ENCODE data around the gene ALOX5.
"Not testable (repeated sequence)": the region's sequence is repeated elsewhere in the genome, so short reads cannot be mapped to it uniquely, and the experiment has no call there.

ALOX5 gene

DNA sequence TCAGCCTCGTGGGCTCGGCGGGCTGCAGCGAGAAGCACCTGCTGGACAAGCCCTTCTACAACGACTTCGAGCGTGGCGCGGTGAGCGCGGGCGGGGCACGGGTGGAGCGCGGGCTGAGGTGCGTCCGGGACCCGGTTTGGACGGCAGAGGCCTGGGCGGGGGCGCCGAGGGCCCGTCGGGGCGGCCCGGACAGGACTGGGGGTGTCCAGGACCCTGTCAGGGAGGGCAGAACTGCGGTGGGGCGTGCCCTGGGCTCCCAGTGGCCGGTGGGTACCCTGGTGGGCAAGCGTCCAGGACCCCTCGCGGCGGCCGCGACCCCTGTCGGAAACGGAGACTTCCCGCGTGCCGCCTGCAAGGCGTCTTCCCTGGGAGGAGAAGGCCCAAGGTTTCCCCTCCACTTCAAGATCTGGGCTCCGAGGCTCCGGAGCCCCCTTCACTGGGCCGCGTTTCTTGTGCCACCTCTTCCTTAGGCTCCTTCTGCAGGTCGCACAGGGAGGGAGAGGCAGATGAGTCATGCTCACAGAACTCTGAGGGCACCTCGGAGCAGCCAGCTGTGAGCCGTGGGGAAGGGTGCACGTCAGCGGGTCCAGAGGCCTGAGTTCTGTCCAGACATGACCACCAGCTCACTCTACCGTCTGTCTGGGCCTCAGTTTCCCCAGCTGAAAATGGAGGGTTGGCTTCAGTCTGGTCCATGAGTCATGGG is 485 bp downstream of the ALOX5 start:
- DNase-seq, result no peak

DNA sequence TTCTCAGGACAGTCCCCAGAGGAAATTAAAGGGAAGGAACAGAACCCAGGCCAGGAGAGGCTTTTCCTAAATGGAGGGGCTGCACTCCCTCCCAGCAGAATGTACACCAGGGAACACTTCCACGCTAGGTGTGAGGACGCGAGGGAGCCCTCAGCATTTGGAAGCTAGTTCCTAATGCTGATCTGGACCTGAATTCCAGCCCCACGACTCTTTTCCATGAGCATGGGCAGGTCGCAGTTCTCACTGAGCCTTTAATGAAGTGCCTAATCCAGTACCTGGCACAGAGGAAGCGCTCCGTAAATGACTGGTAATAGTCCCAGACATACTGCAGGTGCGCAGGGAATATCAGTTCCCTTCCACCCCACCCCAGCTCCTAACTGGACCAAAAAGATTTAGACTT is 1.1 kb downstream of the ALOX5 start:
- DNase-seq, result no peak

DNA sequence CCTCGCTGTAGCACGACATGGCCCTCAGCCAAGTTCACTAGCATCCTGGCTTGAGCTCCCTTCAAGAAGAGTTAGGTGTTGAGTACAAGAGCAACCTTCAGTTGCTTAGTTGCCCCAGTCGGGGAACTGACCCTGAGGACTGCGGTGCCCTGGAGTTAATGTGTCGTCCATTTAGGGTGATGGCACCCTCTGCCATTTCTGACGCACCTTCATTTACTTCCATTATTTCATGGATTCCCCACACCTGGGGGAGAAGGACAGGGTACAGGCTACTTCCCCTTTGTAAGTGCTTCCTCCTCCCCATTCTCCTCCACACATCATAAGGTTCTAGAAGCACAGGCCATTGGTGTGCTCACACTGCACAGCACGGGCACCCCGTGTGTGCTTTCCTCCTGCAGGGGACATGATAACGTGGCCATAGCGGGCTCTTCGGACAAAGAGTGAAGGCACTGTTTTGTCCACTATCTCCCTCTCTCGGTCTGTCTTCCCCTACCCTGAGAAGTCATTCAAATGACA is 1.8 kb downstream of the ALOX5 start:
- no peak for DNase-seq

DNA sequence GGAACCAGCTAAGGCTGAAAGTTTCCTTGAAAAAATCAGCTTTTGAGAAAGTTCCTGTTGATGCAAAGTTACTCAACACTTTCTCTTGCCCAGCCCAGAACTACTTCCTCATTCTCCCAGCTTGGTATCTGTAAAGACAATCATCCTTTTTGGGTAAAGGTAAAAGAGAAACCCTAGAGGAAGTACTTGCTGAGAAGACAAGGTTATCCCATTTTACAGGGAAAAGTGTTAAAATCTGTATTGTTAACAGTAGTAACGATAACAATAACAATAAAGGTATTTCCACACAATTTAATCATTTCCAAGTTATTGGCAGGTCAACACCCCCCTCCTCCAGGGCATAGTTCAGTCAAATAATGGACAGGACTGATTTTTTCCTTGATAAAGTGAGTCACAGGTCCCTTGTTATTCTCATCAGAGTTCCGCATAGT is 2.4 kb downstream of the ALOX5 start:
- no peak for DNase-seq

DNA sequence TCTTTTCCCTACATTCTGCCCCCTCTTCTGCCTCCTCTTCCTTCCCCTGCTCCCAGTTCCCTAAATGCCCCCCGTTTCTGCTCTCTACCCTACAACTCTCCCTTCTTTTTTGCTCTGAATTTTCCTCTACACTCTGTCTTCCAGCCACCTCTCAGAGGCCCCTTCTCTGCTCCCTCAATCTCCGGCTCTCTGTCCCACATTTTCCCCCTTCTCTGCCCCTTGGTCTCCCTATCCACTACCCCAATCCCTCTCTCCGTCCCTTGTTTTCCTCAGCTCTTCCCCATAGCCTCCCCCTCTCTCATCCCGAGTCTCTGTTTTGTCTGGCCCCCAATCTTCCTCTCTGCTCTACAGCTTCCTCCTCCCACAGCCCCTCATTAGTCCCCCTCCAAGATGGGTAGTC is 3.3 kb downstream of the ALOX5 start:
- DNase-seq, result no peak

DNA sequence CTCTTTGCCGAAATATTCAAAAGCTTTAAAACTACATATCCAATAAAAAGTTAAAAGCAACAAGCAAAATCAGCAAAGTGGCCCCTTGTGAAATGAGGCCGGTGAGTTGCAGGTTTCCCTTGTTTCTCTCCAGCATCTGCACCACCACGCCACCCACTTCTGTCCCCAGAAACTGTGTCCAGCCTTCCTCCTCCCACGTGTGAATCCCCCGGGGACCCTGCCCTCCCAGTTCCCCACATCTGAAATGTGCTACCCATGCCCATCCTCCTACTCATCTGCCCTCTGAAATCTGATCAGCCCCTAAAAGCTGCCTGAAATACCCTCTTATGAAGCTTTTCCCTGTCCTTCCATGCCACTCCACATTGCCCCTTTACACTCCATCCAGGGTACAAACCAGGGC is 3.8 kb downstream of the ALOX5 start:
- no peak for DNase-seq

DNA sequence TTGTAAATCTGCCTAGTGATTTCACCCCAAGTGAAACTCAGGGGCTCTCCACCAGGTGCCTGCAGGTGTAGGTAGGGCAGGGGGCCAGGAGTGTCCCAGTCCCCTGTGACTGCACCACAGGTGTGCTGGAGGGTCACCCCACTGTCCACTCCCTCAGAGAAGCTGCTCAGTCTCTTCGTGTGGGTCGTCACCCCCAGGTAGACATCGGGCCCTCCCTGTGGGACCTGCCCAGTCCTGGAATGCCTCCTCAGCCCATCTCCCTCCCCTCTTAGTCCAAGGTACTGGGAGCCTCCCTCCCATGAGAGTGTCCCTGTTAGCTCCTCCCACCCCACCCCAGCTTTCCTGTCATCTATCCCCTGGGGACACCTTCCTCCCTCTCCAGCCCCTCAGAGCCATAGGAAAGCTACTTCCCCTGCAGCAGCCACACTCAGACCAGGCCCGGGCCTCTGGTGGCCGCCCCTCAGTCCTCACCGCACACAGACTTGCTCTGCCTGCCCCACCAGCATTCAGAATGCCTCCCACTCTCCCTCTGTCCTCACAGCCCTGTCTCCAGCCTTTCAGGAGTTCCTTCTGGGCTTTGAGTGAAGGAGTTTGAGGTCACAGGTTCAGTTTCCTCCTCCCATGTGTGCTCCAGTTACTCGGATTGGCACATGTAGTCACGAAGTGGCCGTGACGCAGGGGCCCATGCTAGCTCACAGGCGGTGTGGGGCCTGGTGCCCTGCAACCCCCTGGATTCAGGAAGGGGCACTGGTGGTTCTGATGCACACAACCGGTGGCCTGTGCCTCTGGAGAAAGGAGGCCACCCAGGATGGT is 5.1 kb downstream of the ALOX5 start:
- no peak for DNase-seq

DNA sequence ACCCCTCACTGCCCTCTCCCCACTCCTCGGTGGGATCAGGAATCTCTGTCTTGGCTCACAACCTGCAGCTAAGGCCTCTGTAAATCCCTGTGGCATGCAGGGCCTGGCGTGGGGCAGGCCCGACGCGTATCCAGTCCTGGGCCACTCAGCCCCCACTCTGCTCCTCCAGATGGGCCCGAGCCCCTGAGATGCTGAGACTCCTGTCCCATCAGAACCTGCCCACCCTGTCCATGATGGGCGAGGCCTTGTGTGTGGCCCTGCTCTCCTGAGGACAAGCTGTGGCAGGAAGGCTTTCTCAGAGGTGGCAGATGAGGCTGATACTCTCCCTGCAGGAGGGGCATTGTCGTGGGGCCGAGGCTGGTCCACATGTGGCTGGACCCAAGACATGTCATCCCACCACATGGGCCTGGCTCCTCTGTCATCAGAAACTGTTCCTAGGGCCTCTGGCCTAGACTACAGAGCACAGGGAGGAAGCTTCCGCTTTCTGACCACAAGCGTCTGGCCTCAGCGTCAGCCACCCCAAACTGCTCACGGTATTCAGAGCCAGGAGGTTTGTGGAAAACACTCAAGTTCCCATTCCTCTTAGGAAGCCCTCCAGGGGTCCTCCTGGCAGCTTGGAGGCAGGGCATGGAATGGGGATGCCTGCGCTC is 6.0 kb downstream of the ALOX5 start:
- DNase-seq, result no peak

DNA sequence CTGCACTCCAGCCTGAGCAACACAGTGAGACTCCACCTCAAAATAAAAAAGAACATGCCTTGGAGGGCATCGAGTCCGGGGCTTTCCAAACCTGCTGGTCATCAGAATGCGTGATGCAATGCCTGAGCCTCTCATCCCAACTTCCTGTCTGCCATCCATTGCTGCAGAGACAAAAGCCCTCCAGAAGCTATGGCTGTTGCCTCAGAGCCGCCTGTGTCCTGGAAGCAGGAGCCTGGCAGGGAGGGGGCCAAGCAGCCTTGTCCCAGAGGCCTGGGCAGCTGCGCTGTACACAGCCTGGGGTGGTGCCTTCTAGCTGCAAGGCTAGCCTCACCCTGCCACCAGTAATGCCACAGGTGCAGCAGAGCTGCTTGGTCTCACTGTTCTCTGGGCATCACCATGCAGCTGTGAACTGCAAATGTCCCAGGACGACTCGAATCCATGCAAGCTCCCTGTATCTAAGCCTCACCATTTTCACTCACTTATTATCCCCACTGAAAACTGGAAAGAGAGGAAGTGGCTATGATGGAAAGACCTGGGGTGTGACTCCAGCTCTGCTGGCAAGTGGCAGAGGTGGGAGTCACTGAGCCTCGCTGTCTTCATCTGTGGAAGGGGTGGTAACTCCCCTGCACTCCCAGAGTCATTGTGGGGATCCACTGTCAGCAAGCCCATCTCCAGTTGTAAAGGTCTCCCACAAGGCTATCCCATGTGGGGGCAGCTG is 7.0 kb downstream of the ALOX5 start:
- no peak for DNase-seq

DNA sequence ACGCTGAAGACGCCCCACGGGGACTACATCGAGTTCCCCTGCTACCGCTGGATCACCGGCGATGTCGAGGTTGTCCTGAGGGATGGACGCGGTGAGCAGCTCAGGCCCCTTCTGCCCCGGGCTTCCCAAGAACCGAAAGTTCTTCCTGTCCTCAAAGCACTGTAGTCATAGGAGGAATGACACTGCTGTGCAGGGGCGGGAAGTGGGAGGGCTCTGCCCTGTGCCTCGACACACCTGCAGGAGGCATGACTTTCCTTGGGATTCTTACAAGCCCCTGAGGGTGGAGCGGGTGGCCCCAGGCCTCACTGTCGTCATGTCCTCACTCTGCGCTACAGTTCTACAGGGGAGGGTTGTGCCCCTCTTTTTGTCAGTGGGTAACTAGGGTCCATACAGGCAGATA is 8.6 kb downstream of the ALOX5 start:
- DNase-seq, result no peak

DNA sequence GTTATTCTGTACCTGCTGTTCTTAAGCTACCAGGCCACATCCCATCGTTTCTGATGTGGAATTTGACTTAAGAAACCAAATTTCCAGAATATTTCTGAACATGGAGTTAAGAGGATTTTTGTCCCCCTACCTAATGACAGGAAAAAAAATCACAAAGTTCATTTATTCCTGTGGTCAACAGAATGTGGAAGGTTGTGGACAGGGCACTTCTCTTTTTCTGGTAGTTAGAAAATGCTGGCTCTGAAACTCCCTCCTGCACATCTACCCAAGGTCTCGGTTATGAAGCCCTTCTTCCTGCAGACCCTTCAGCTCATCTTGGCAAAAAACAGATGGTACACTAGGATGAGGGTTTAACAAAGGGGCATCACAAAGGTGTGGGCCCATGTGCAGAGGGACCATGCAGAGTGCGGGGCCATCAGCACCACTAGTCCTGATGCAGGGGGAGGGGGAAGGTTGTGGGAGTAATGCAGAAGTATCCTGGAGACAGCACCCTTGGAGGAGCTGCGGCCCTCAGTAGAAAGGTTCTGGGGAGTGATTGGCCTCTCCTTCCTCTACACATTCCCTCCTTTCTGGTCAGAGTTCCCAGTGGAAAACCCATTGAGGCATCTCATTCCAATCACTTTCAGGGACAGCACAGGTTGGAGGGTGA is 9.8 kb downstream of the ALOX5 start:
- DNase-seq, result no peak

DNA sequence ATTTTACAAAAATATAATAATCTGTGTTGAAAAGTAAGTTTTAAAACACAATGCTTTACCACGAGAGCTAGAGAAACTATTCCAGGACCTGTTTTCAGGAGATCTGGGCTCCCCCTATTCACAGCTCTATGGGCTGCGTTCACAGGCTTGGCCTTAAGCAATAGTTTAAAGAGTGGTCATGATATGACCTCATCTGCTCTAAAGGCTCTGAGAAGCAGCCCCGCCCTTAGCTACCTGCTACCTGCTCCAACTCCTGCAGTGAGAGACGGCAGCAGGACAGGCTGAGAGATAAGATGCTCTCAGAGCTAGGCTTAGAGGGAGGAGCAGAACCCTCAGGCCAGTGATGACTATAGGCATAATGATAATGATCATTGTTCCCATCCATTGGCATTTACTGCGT is 12.6 kb downstream of the ALOX5 start:
- no peak for DNase-seq

DNA sequence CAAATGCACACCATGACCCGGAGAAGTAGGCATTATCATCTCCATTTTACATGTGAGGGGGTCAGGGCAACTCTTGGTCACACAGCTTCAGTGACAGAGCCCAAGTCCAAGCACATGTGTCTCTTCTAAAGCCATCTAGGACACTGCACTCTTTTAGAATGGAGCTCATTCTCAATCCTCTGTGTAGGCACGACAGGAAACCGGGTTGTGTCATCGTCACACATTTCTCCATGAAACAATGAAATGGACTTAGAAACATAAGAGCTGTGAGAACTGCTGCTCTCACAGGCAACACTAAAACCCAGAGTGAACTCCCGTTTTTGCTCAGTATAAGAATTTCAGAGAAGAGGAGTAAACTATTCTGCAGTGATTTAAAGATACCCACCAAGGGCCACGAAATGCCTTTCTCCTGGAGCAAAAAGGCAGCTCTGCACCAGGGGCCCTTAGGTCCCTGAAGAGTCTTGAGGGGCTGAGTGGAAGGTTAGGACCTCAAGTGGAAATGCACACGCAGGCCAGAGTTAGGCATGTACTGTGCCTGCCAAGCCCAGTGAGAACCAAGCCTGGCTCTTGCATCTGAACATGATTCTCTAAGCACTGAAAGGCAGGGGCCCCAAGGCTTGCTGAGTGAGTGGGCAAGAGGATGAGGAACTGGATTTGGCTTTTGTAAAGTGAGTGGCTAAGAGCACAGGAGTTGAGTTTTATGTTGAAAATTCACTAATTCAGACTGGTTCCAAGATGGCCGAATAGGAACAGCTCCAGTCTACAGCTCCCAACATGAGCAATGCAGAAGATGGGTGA is 13.3 kb downstream of the ALOX5 start:
- no peak for DNase-seq

DNA sequence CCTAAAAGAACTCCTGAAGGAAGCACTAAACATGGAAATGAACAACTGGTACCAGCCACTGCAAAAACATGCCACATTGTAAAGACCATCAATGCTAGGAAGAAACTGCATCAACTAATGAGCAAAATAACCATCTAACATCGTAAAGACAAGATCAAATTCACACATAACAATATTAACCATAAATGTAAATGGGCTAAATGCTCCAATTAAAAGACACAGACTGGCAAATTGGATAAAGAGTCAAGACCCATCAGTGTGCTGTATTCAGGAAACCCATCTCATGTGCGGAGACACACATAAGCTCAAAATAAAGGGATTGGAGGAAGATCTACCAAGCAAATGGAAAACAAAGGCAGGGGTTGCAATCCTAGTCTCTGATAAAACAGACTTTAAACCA is 15.7 kb downstream of the ALOX5 start:
- DNase-seq, result not testable (repeated sequence)

DNA sequence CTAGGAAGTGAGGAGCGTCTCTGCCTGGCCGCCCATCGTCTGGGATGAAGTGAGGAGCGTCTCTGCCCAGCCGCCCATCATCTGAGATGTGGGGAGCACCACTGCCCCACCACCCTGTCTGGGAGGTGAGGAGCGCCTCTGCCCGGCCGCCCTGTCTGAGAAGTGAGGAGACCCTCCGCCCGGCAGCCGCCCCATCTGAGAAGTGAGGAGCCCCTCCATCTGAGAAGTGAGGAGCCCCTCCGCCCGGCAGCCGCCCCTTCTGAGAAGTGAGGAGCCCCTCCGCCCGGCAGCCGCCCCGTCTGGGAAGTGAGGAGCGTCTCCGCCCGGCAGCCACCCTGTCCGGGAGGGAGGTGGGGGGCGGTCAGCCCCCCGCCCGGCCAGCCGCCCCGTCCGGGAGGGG is 17.6 kb downstream of the ALOX5 start:
- not testable (repeated sequence) for DNase-seq

DNA sequence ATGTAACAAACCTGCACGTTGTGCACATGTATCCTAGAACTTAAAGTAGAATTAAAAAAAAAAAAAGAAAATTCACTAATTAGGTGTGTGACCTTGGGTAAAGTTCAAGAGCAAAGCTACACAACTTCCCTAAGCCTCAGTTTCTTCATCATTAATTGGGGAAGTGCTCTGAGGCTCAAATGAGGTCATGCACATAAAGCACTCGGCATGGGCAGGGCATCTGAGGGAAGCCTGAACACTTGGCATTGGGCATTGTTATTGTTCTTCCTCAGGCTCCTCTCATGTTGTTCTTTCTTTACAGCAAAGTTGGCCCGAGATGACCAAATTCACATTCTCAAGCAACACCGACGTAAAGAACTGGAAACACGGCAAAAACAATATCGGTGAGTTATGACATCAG is 21.5 kb downstream of the ALOX5 start:
- no peak for DNase-seq

DNA sequence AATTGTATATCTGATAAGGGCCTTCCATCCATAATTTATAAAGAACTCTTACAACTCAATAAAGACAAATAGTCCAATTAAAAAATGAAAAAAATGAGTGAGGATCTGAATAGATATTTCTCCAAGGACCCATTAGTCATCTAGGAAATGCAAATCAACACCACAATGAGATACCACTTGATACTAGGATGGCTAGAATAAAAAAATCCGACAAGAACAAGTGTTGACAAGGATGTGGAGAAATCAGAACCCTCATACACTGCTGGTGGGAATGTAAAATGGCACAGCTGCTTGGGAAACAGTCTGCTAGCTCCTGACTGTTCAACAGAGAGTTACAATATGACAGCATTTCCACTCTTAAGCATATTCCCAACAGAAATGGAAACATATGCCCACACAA is 24.6 kb downstream of the ALOX5 start:
- DNase-seq, result no peak

DNA sequence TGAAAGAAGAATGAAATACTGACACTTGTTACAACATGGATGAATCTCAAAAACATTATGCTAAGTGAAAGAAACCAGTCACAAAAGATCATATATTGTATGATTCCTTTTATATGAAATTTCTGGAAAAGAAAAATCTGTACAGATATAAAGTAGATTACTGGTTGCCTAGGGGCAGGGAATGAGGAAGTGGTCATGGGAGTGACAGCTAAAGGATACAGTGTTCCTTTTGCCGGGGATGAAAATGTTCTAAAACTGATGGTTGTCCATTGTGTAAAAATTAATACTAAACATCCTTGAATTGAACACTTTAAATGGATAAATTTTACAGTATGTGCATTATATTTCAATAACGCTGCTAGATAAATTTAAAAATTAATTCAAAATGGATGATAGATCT is 25.1 kb downstream of the ALOX5 start:
- DNase-seq, result no peak

DNA sequence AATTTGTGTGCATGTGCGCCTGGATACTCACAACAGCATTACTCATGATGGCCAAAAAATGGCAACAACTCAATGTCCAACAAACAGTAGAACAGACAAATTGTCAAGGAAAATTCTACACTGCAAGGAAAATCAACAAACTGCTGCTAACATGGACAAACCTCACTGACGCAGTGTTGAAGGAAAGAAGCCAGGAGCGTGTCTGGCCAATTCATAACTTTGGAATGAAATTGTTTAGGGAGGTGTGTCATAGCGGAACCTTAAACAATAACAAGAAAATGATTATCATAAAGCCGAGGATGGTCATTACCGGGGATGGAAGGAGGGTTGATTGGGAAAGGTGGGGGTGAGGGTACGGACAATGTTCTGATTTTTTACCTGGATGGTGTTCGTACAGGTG is 29.1 kb downstream of the ALOX5 start:
- no peak for DNase-seq

DNA sequence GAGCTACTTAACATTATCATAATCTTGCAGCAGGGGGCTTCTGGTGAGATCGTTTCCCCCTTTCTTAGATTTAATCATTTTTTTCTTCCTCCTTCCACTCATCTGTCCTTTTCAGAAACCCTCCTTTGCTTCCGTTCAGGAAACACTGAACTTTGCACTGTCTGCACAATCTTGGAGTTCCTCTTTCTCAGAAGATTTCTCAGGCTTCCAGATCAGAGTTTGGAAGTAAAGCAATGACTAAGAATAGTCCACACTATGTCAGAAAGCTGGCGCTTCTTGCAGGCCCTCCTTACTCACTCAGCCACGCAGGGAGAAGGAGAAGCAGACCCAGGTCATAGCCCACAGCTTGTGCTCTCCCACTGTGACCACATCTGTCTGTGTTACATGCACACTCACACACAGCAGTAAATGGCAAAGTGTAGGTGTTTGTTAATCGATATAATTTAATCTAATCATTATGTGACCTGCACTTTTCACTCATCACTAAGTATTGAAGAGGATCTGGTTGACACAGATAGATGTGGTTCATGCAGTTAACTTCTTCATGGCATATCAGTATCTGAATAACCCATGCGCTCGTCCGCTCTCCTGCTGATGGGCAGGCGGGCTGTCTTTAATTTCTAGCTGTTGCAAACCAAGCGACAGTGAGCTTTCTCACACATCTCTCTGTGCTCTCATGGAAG is 30.2 kb downstream of the ALOX5 start:
- DNase-seq, result no peak

DNA sequence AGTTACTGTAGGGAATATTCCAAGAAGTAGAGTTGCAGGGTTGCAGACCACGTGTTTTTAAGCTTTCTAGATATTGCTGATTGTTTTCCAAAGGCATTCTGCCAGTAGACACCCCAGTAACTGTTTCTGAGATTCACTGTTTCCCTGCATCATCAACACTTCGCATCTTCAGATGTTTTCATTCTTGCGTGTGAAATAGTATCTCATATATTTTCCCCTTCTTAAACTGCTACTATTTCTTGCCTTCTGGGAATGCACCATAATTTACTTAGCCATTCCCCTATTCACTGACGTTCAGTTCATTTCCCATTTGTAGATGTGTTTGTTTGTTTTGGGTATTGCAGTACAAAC is 30.7 kb downstream of the ALOX5 start:
- no peak for DNase-seq
